Measurements from ENCODE around the gene CEP350.
"Not testable (repeated sequence)": the region's sequence is repeated elsewhere in the genome, so short reads cannot be mapped to it uniquely, and the experiment has no call there.

CEP350 gene

DNA sequence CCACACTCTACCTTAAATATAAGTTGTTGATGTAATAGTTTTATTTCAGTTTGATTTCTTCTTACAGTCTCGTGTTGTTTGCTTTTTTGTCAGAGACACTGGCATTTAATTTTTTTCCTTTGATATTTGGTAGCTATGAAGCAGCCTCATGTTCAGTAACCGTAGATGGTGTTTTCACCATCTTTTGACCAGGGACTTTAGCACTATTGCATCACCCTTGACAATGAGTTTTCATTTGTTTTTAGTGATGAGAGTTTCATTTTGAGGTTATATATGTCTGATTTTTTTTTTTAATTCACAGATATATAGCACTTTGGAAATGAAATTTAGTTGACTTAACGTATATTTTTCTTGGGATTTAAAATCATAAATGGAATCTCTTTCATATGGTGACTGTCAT is 36.2 kb downstream of the CEP350 start:
- no peak for DNase-seq

- peak; percentile 11 for DNase-seq
Measured at GRCh38 chr1:179995576-179995975, 41.0 kb downstream of the CEP350 start.

- DNase-seq, result no peak
Measured at GRCh38 chr1:179996099-179996498, 41.5 kb downstream of the CEP350 start.

DNA sequence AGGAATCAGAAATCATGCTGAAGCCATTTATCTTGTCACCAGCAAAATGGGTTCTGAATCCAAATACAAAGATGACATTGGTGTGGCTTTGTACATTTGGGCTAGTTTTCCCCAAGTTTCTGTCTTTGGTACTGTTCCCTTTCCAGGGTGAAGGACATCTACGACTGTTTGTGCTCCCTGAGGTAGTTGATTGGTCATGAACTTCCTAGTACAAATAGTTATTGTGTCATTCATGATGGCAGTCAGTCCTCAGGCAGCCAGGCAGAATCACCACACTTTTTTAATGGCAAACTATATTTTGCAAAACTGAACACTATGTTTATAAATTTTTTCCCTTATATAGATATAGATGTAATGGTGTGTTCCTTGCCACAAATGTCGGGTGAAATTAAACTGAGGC is 46.0 kb downstream of the CEP350 start:
- no peak for DNase-seq

GRCh38 chr1:180002437-180002836 is 47.8 kb downstream of the CEP350 start:
- DNase-seq, result peak; percentile 11

DNA sequence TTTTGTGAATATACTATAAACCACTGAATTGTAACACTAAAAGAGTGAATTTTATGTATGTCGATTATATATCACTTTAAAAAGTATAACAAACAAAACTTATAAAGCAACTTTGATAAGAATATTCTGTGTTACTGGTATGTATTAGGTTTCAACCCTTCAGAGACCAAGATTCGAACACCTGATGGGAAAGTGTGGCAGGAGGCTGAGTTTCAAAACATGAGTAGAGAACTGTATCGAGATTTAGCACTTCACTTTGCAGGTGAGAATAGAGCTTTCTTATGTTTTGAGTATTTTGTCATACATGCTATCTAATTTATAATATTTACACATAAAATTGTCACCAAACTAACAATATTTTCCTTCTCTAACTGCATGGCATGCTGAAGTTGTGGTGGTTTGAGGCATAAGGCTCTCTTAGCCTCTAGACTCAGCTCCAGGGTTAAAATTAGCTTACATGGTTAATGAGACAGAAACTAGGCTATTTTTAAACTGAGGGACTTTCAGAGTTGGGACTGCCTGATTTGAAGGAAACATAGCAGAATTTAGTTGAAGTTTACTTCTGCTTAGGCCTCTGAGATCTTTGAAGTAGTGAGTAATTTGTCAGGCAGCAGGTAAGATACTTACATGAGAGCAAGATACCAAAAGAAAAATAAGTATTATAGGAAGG is 48.6 kb downstream of the CEP350 start:
- DNase-seq, result no peak

GRCh38 chr1:180006762-180007161 is 52.2 kb downstream of the CEP350 start:
- DNase-seq, result not testable (repeated sequence)

- DNase-seq, result no peak
Measured at GRCh38 chr1:180020017-180020416, 65.4 kb downstream of the CEP350 start.

GRCh38 chr1:180026556-180026955 is 71.9 kb downstream of the CEP350 start:
- DNase-seq, result peak; percentile 21

GRCh38 chr1:180027949-180028445 is 73.4 kb downstream of the CEP350 start:
- peak; percentile 88 for DNase-seq

DNA sequence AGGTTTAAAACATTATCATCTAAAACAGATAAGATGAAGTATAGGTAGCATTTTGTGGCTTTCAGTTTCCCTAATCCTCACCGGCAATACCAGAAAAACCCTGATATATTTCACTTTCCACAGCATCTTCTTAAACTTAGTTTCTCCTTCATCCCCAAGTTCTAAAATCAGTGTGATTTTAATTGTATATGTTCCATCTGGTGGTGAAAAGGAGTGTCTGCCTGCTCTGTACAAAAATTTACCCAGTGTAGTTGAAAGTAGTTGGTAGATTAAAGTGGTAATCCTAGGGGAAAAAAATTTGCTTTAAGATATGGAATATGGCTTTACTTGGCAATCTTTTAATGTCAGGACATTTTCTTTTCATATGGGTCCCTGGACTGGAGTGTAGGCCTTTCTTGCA is 74.3 kb downstream of the CEP350 start:
- no peak for DNase-seq

DNA sequence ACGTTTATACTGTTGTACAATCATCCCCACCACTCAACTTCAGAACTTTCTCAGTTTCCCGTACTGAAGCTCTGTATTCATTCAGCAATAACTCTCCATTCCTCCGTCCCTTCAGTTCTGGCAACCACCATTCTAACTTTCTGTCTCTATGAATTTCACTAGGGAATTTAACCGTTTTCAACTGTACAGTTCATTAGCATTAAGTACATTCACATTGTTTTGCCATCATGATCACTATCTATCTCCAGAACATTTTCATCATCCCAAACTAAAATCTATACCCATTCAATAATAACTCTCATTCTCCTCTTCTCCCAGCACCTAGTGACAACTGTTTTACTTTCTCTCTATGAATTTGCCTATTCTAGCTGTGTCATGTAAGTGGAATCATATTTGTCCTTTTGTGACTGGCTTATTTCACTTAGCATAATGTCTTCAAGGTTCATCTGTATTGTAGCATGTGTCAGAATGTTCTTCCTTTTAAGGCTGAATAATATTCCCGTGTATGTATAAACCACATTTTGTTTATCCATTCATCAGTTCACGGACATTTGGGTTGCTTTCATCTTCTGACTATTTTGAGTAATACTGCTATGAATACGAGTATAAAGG is 75.0 kb downstream of the CEP350 start:
- DNase-seq, result no peak

DNA sequence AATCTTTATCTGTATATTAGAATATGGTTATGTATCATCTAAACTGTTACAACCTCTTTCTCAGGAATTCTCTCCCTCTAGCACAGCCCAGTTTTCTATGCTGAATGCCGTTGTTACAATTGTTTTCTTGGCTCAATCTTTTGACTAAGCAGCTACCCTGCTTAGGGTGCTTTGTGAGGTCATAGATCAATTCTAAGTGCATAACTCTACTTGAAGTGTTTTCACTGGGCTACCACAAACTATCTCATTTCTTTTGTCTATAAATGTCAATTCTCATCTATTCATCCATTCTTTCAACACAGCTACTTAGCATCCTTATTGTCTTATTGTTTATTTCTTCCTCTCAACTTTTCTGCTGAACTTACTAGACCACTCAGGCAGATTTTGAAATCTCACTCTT is 77.1 kb downstream of the CEP350 start:
- no peak for DNase-seq

- no peak for DNase-seq
Measured at GRCh38 chr1:180033390-180033789, 78.8 kb downstream of the CEP350 start.

DNA sequence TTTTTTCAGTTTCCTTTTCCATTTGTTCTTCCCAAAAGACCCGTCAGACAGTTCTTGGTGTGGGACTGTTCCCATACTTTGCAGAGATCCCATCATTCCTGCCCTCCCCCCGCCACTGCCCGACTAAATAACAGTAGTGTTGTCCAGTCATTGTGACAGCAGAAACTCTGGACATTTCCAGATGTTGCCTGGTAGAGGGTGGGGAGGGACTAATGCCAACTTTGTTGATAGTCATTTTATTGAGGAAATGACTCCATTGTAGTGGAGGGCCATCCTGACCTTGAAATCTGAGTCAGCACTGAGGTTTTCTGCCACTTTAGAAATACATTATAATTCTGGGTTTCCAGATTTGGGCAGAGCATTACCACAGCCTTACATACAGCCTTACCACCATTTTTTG is 85.4 kb downstream of the CEP350 start:
- peak; percentile 42 for DNase-seq

DNA sequence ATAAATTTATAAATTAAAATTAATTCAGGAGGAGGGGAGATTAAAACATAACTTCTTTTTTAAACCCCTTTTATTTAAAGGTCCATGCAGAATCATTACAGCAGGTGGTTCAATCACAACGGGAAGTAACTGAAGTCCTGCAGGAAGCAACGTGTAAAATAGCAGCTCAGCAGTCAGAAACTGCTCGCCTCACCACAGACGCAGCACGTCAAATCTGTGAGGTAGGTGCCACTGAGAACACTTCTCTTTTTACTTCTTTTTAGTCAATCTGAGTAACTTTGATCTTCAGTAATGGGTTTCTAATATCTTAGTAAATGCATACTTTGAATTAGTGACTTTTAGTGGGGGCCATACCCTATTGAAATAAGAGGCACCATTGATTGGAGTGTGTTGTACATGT is 87.0 kb downstream of the CEP350 start:
- DNase-seq, result no peak

GRCh38 chr1:180042988-180043622 is 88.5 kb downstream of the CEP350 start:
- peak; percentile 53 for DNase-seq

DNA sequence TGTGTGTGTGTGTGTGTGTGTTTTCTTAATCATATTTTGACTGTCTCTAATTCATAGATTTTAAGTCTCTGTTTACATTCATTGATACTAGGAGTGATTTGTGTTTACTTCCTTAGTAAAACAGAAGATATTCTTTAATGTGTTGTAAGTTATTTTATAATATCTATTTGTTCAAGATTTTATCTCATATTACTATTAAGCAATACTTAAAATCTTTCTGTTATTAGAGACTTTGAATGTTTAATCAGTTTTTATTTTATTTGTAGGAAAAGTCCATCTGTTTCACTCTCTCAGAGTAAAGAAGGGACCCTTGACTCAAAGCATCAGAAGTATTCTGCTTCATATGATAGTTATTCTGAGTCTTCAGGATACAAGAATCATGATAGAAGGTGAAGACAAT is 89.2 kb downstream of the CEP350 start:
- no peak for DNase-seq

DNA sequence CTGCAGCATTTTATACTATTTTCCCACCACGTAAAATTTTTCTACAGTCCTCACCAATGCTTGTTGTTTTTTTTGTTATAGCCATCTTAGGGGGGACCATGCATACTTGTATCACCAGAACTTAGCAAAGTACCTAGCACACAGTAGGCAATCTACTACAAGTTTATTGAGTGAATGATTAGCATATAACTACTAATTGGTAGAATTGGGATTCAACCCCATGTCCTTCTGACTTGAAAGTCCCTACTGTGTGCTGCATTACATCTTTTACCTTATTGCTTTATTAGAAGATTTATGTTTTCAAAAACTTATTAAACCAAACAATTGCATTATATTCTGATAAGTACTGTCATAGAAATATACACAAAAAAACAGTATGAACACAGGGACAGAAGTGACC is 92.1 kb downstream of the CEP350 start:
- DNase-seq, result no peak

DNA sequence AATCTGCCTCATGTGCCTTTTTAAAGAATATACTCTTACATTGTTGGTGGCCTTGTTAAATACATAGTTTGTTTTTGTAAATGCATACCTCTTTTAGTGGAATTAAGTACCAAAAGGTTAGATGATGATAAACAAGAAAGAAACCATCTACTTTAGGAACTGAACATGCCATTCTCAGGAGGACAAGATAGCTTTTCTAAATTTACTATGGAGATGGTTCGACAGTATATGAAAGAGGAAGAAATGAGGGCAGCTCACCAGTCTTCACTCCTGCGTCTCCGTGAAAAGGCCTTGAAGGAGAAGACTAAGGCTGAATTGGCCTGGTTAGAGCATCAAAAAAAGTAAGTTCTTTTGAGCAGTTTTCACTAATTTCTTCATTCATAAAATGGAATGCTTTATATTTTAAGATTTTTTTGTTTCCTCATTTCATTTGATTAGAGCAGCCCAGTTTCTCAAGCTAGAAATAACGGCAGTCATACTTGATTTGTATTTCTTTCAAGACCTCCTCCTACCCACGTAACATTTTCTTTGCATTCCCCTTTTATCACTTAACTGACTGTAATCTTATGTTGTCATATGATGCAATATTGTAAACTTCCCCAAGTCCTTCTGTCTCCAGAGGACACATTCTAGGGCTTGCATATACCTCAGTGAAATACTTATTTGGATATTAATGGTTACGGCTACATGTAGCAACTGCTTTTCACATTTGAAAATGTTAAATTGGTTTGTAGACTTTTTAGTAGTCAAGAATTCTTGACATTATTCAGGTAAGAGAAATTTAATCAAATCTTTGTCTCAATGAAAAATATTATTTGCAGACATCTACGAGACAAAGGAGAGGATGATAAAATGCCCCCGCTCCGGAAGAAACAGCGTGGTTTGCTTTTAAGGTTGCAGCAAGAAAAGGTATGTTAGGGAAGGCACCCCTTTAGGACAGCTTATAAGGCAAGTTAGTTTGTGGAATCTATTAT is 99.3 kb downstream of the CEP350 start:
- no peak for DNase-seq

GRCh38 chr1:180057883-180058396 is 103.3 kb downstream of the CEP350 start:
- peak; percentile 7 for DNase-seq

GRCh38 chr1:180061019-180061418 is 106.4 kb downstream of the CEP350 start:
- no peak for DNase-seq

DNA sequence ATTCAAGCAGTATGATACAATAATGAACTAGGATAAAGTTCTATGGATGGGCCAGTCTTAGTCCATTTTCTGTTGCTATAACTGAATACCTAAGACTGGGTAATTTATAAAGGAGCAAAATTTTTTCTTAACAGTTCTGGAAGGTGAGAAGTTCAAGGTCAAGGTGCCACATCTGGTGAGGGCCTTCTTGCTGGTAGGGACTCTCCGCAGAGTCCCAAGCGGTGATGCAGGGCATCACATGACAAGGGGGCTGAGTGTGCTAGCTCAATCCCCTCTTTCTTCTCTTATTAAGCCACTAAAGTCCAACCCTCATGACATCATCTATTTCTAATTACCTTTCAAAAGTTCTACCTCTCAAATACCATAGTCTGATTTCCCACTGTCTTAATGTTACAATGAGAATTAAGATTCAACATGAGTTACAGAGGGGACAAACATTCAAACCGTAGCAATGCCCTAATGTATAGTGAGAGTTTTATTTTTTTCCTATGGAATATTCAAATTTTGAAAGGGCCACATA is 107.9 kb downstream of the CEP350 start:
- DNase-seq, result no peak
